Cerebellar cortex (tissue), 1 donor: ENCODE data around the gene NUP54.

Experiments used
- DNase-seq: peaks from one replicate; pipeline ENCODE4 v3.0.0-alpha.2; 2015; ENCODE audit warnings: low spot score

The NUP54 gene

DNA sequence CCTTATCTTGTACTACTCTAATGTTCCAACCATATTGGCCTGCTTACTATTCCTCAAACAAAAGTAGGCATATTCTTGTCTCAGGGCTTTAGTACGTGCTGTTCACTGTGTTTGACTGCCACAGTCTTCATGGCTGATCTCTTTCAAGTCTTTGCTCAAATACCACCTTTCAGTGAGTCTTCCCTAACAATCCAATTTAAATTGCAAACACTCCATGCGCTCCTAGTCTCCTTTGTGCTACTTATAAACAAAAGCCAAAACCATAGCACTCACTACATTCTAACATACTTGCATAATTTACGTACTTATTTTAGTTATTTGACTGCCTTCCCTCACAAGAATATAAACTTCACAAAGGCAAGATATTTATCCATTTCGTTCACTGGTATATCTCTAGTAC, 75.4 kb downstream of the NUP54 start:
- DNase-seq, result no peak

DNA sequence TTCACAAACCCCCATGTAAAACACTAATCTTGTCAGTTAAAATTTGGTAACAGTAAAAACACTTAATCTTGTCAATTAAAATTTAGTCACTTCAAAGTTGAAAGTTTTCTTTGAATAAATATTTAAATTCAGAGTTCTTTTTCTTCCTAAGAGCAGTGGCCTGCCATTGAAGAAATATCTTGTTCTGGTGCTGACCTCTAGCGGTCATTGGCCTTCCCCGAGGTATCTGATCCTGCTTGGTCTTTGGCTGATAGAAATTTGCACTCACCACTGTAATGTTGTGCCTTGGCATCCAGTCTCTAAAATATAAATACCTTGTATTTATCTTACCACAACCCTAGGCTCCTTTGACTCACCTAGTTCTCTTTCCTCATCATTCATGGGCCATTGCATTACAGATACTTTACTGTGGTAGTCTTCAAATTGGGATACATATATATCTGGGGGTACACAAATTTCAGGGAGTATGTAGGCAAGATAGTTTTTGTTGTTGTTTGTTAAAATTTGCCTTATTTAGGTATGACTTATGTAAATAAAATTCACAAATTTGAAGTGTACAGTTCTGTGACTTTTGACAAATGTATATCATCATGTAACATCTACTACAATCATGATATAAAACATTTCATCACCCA, 80.4 kb downstream of the NUP54 start:
- peak; percentile 77 for DNase-seq

DNA sequence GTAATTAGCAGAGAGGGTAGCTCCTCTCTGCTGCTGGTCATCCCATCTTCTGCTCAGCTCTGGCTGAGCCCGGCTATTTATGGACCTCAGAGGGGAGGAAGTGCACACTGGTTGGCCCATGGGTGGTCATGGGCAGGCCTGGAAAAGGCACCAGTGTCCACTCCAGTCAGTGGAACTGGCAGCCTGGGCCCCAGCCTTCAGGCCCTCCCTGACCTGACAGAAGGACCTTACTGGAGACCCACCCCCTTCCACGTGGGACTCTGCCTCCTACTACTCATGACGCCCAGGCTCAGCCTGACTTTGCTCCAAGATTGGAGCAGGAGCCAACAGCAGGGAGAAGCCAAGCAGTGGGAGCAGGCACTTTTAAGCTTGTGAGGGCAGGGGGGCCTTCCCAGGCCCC, 81.7 kb downstream of the NUP54 start:
- DNase-seq, result no peak
